ES-I3 (cell line): ENCODE results near the gene DDX39B.
"Not testable (repeated sequence)": the region's sequence is repeated elsewhere in the genome, so short reads cannot be mapped to it uniquely, and the experiment has no call there.

Experiments used
- H3K36me3 ChIP-seq: 2 replicates; pipeline ENCODE4 v1.6.1; 2013; ENCODE audit warnings: mild to moderate bottlenecking, low read length, control low read depth, moderate library complexity; ENCODE audit not compliant: insufficient read depth
- H3K4me1 ChIP-seq: 2 replicates; pipeline ENCODE4 v1.6.1; 2013; ENCODE audit warnings: mild to moderate bottlenecking, control low read depth, low read length; ENCODE audit not compliant: insufficient read depth
- H3K9ac ChIP-seq: 2 replicates; pipeline ENCODE4 v1.6.1; 2013; ENCODE audit warnings: low read depth, mild to moderate bottlenecking, low read length, moderate library complexity
- H3K9me3 ChIP-seq: 2 replicates; pipeline ENCODE4 v1.6.1; 2013; ENCODE audit warnings: mild to moderate bottlenecking, low read length, moderate library complexity; ENCODE audit not compliant: control insufficient read depth, insufficient read depth

Gene DDX39B

GRCh38 chr6:31541658-31542521, at the start of gene DDX39B:
TSS of gene DDX39B (minus strand) at chr6:31542003. CDS start at chr6:31540532, 1,471 bp downstream.
- peaks cover 10% of the 10 kb centered on the region for H3K4me1 ChIP-seq
- H3K36me3 ChIP-seq = peaks cover 32% of the 10 kb centered on the region
- H3K9ac ChIP-seq = peak within 1 kb of the TSS; percentile 95
- H3K9me3 ChIP-seq = no peaks in the 10 kb centered on the region

- H3K9ac ChIP-seq, H3K36me3 ChIP-seq, H3K9me3 ChIP-seq, H3K4me1 ChIP-seq: not testable (repeated sequence)
Measured at GRCh38 chr6:31590691-31591090, 48.9 kb upstream of the DDX39B start.

- H3K9me3 ChIP-seq = no peaks in the 10 kb centered on the region
- peaks cover 6% of the 10 kb centered on the region; the same call in 1 of the 2 replicates for H3K4me1 ChIP-seq
- no peaks in the 10 kb centered on the region for H3K36me3 ChIP-seq
- H3K9ac ChIP-seq = no peak overlapping the region
Measured at GRCh38 chr6:31588871-31589650, 47.3 kb upstream of the DDX39B start.

- H3K9me3 ChIP-seq = no peaks in the 10 kb centered on the region
- peaks cover 6% of the 10 kb centered on the region; the same call in 1 of the 2 replicates for H3K4me1 ChIP-seq
- no peak overlapping the region for H3K9ac ChIP-seq
- H3K36me3 ChIP-seq = no peaks in the 10 kb centered on the region
Measured at GRCh38 chr6:31587791-31588777, 46.3 kb upstream of the DDX39B start.

GRCh38 chr6:31586599-31587281, 44.9 kb upstream of the DDX39B start:
- Histone ChIP-seq H3K9ac (no peak overlapping the region), H3K36me3 (no peaks in the 10 kb centered on the region), H3K4me1 (peaks cover 15% of the 10 kb centered on the region; the same call in 1 of the 2 replicates), H3K9me3 (no peaks in the 10 kb centered on the region)

GRCh38 chr6:31586008-31586407, 44.2 kb upstream of the DDX39B start, which contains the start of gene LST1:
TSS of gene LST1 (plus strand) at chr6:31586277. CDS start at chr6:31587300, 1,023 bp downstream.
- Histone ChIP-seq H3K36me3 (no peaks in the 10 kb centered on the region), H3K9me3 (no peaks in the 10 kb centered on the region), H3K9ac (no peak within 1 kb of the TSS), H3K4me1 (peaks cover 15% of the 10 kb centered on the region; the same call in 1 of the 2 replicates)

GRCh38 chr6:31585491-31585890, 43.7 kb upstream of the DDX39B start:
- Histone ChIP-seq H3K9me3 (no peaks in the 10 kb centered on the region), H3K9ac (no peak overlapping the region), H3K4me1 (peaks cover 15% of the 10 kb centered on the region; the same call in 1 of the 2 replicates)

GRCh38 chr6:31582230-31582643, 40.4 kb upstream of the DDX39B start, which contains the start of gene LTB:
TSS of gene LTB (minus strand) at chr6:31582424. CDS start at chr6:31582417, 7 bp downstream.
- no peaks in the 10 kb centered on the region for H3K9me3 ChIP-seq
- no peaks in the 10 kb centered on the region for H3K36me3 ChIP-seq
- H3K4me1 ChIP-seq = peaks cover 28% of the 10 kb centered on the region
- peak within 1 kb of the TSS; percentile 71 for H3K9ac ChIP-seq

More at GRCh38 chr6:31585491-31585890, 43.7 kb upstream of the DDX39B start:
- no peaks in the 10 kb centered on the region for H3K36me3 ChIP-seq

GRCh38 chr6:31581434-31582229, 39.8 kb upstream of the DDX39B start:
- Histone ChIP-seq H3K9me3 (no peaks in the 10 kb centered on the region), H3K9ac (peak overlapping the region; percentile 71), H3K4me1 (peaks cover 28% of the 10 kb centered on the region), H3K36me3 (no peaks in the 10 kb centered on the region)

- H3K9ac ChIP-seq = peak overlapping the region; percentile 71
- H3K36me3 ChIP-seq = no peaks in the 10 kb centered on the region
- peaks cover 28% of the 10 kb centered on the region for H3K4me1 ChIP-seq
- H3K9me3 ChIP-seq = no peaks in the 10 kb centered on the region
Measured at GRCh38 chr6:31580807-31581433, 39.1 kb upstream of the DDX39B start.

GRCh38 chr6:31580438-31580740, 38.6 kb upstream of the DDX39B start:
- Histone ChIP-seq H3K9ac (peak overlapping the region; percentile 71; the same call in 1 of the 2 replicates), H3K9me3 (no peaks in the 10 kb centered on the region), H3K36me3 (no peaks in the 10 kb centered on the region), H3K4me1 (peaks cover 28% of the 10 kb centered on the region)
